Psoas muscle (tissue), 8 donors: ENCODE data around the gene MAGI2. TPM values are rescaled to one million over a fixed set of nuclear protein-coding genes. Genes with fewer than 3 reads are reported as not detected.

Source experiments
- ATAC-seq, 4 donors: fragments of 200-7000 bp; cut with Tn5 transposase; one replicate each; pipeline ENCODE4 v1.9.1; 2020; ENCODE audit warnings: moderate library complexity in 3 of 4, mild to moderate bottlenecking in 2 of 4
- DNase-seq, 2 donors: peaks; one replicate each; pipeline ENCODE4 v3.0.0-alpha.2; 2020
- H3K27ac ChIP-seq: fragments of 200-600 bp; one replicate; pipeline ENCODE4 v1.8.0; 2022
- H3K27me3 ChIP-seq, 3 donors: fragments of 200-600 bp in 1 of 3; one replicate each; pipeline versions ENCODE4 v1.6.1 to v1.8.0; 2013 to 2022; ENCODE audit warnings: low read length in 2 of 3, mild to moderate bottlenecking in 2 of 3, moderate library complexity in 1 of 3; ENCODE audit not compliant: insufficient read depth in 3 of 3
- H3K36me3 ChIP-seq, 2 donors: fragments of 200-600 bp in 1 of 2; one replicate each; pipeline versions ENCODE4 v1.6.1 to v1.8.0; 2013 to 2022; ENCODE audit warnings: low read depth in 1 of 2, mild to moderate bottlenecking in 1 of 2, moderate library complexity in 1 of 2; ENCODE audit not compliant: insufficient read depth in 1 of 2
- H3K4me1 ChIP-seq: fragments of 200-600 bp; one replicate; pipeline ENCODE4 v1.8.0; 2022
- H3K4me3 ChIP-seq: fragments of 200-600 bp; one replicate; pipeline ENCODE4 v1.8.0; 2022; ENCODE audit warnings: mild to moderate bottlenecking
- H3K9me3 ChIP-seq: fragments of 200-600 bp; one replicate; pipeline ENCODE4 v1.8.0; 2022
- CTCF ChIP-seq: fragments of 200-600 bp; IDR thresholded peaks from one replicate; pipeline ENCODE4 v1.8.0; 2022; ENCODE audit warnings: antibody characterized with exemption
- WGBS, 3 donors: extraction: QIAGEN DNeasy Blood & Tissue Kit; methylation state at CpG; one replicate each; pipeline versions ENCODE4 v1.1.6 to v1.1.7; 2013; 5-methylcytosine and 5-hydroxymethylcytosine counted together
- intact Hi-C, 2 donors: fragments of 100-400 bp; cut with DNase I; formaldehyde crosslinking; loops; one replicate each; pipeline versions ENCODE4 v1.11.0 to v1.14.2; 2022
- polyA plus RNA-seq, 3 donors: library from polyadenylated mRNA; stranded (reverse); fragments of 200-250 nt; gene quantifications; one replicate each; pipeline ENCODE4 v1.2.3, GENCODE V29; 2013
- total RNA-seq, 4 donors: library from RNA; stranded (reverse); fragmentation: NEBNext Ultra II Directional in 2 of 4; extraction: Animal tissue kit (Norgen Biotek cat#: 25700) in 2 of 4; gene quantifications; one replicate each; pipeline versions ENCODE4 v1.2.1 to v1.2.4, GENCODE V29; 2021 to 2023
- donor health status: healthy with polysubstance abuse.
- donor health status: DM: no; HTN: no; CAD: no; lungs with moderate emphysema.
- donor health status: Bipolar disorder and iron deficiency.
- donor health status: healthy.
- donor health status: DM: yes; HTN: yes; CAD: no.
- donor health status: DM: no; HTN: no; CAD: no.
- donor health status: DM: no; HTN: no; CAD: no.
- donor health status: DM: yes; HTN: yes; CAD: no.

Gene MAGI2
- total and polyA plus RNA-seq, 7 donors, result 0.46 to 2.5 (median 1.4) TPM

- WGBS, 3 donors, result 65 to 70% (median 65%) methylated on average over 3 of the region's 3 CpGs
- H3K4me1 ChIP-seq, result no peaks in the 10 kb centered on the region
- no peak for ATAC-seq
- H3K27ac ChIP-seq, result no peak overlapping the region
- no peak for TF ChIP-seq CTCF
- DNase-seq, result no peak
- intact Hi-C loops, result no loop called here
- no peaks in the 10 kb centered on the region for H3K9me3 ChIP-seq
- H3K27me3 ChIP-seq, result no peaks in the 10 kb centered on the region
- no peaks in the 10 kb centered on the region for H3K36me3 ChIP-seq
- no peak overlapping the region for H3K4me3 ChIP-seq
These were observed 1287.6 kb downstream of the MAGI2 start for GRCh38 chr7:78165854-78166253.

- TF ChIP-seq CTCF, result no peak
- intact Hi-C loops, result no loop called here
- H3K4me1 ChIP-seq, result no peaks in the 10 kb centered on the region
- H3K4me3 ChIP-seq, result no peak overlapping the region
- DNase-seq, result no peak
- WGBS, 3 donors, result 67 to 71% (median 70%) methylated on average over 5 of the region's 5 CpGs
- no peaks in the 10 kb centered on the region for H3K36me3 ChIP-seq
- no peaks in the 10 kb centered on the region for H3K9me3 ChIP-seq
- ATAC-seq, result no peak
- H3K27me3 ChIP-seq, result no peaks in the 10 kb centered on the region
- no peak overlapping the region for H3K27ac ChIP-seq
These were observed 1288.0 kb downstream of the MAGI2 start for GRCh38 chr7:78165454-78165853.

DNA sequence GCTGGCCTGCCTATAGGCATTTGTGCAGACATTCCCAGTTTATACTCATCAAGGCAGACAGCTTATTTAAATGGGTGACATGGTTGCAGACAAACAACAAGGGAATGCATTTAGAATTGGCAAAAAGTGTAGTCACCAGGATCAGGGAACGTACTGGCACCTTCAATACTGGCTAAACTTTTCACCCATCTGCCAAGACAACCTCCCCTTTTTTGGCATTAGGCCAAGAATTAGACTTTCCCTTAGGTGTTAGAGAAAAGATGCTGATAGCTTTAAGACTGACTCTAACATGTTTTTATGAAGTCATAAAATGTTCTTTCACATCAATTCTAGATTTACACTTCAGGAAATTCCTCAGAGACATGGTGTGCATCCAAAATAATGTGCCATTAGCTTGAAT, 1289.0 kb downstream of the MAGI2 start:
- H3K36me3 ChIP-seq, result no peaks in the 10 kb centered on the region
- intact Hi-C loops, result no loop called here
- no peak overlapping the region for H3K4me3 ChIP-seq
- DNase-seq (no peak), ATAC-seq (no peak)
- H3K27me3 ChIP-seq, result no peaks in the 10 kb centered on the region
- TF ChIP-seq CTCF, result no peak
- H3K9me3 ChIP-seq, result no peaks in the 10 kb centered on the region
- no peak overlapping the region for H3K27ac ChIP-seq
- no peaks in the 10 kb centered on the region for H3K4me1 ChIP-seq
- 19 to 31% (median 19%) methylated on average over 1 of the region's 1 CpG for WGBS, 3 donors

DNA sequence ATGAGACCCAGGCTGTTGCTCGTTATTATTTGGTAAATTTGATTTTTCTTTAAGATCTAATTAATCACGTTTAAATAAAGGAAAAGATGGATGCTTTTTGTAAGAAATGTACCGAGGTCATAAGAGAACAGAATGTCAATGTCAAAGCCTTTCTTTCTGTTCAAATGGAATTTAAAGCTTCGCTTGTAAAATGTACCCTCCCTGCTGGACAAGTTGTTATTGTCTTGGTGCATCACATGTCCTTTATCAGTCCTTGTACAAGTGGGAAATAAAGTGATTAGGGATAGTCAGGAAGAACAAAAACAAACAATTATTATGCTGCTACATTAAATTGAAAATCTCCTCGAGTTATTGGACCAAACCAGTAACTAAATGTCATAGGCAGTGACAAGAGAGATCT, 1291.7 kb downstream of the MAGI2 start:
- intact Hi-C loops, result no loop called here
- no peak for TF ChIP-seq CTCF
- Histone ChIP-seq H3K27ac (no peak overlapping the region), H3K4me3 (no peak overlapping the region), H3K36me3 (no peaks in the 10 kb centered on the region), H3K4me1 (no peaks in the 10 kb centered on the region), H3K27me3 (no peaks in the 10 kb centered on the region), H3K9me3 (no peaks in the 10 kb centered on the region)
- no peak for ATAC-seq
- 77 to 83% (median 81%) methylated on average over 5 of the region's 5 CpGs for WGBS, 3 donors
- no peak for DNase-seq

- intact Hi-C loops, result no loop called here
- Histone ChIP-seq H3K4me3 (no peak overlapping the region), H3K36me3 (no peaks in the 10 kb centered on the region), H3K4me1 (no peaks in the 10 kb centered on the region), H3K27me3 (no peaks in the 10 kb centered on the region), H3K27ac (no peak overlapping the region), H3K9me3 (no peaks in the 10 kb centered on the region)
- ATAC-seq, result no peak
- 77 to 81% (median 78%) methylated on average over 2 of the region's 2 CpGs for WGBS, 3 donors
- DNase-seq, result no peak
- no peak for TF ChIP-seq CTCF
These were observed 1293.9 kb downstream of the MAGI2 start for GRCh38 chr7:78159545-78159944.
